Transverse colon (tissue), 3 donors: ENCODE data around the gene TMEM131L.
"Not testable (repeated sequence)": the region's sequence is repeated elsewhere in the genome, so short reads cannot be mapped to it uniquely, and the experiment has no call there.

Experiments used
- CTCF ChIP-seq, 5 experiments: fragments of 200-600 bp in 3 of 5; fragments of 450-650 bp in 2 of 5; sonication (generic) in 3 of 5; IDR thresholded peaks; 1 replicate in 2 of 5; 2 replicates in 3 of 5; pipeline ENCODE4 v1.5.1; 2016 to 2017; ENCODE audit warnings: antibody characterized with exemption in 5 of 5, inconsistent platforms in 3 of 5, mild to moderate bottlenecking in 2 of 5, moderate library complexity in 1 of 5
- POLR2A ChIP-seq: fragments of 450-650 bp; IDR thresholded peaks from one replicate; pipeline ENCODE4 v1.6.1; 2016; ENCODE audit warnings: antibody characterized with exemption, mild to moderate bottlenecking, moderate library complexity

DNA sequence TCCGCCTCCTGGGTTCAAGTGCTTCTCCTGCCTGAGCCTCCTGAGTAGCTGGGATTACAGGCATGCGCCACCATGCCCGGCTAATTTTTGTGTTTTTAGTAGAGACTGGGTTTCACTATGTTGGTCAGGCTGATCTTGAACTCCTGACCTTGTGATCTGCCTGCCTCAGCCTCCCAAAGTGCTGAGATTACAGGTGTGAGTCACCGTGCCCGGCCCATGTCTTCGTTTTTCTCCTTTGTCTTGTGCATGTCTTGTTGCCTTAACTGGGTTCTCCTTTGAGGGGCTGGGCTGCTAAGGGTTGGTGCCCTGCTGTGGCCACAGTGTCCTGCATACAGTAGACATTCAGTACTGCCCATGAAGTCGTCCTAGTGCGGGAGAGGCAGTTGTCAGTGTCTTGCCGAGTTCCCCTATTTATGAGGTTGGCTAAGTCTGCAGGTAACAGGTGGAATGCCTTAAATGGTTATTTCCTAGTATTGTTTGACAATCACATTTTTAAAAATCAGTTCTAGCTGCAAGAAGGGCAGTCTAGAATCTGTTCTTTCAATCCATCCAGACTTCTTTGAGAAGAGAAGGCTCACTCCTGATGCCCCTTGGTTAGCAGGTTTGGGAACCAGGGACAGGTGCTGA is 5.0 kb downstream of the TMEM131L start:
- TF ChIP-seq POLR2A; CTCF (IDR thresholded peaks at IDR 0.05): not testable (repeated sequence)
